Right cardiac atrium (tissue), 5 donors: ENCODE results near the gene RASSF5. TPM values are rescaled to one million over a fixed set of nuclear protein-coding genes. Genes with fewer than 3 reads are reported as not detected.
A peak's percentile ranks its signal among the peaks of the same experiment; 100 is the strongest.

Source experiments
- ATAC-seq, 2 donors: fragments of 200-7000 bp; cut with Tn5 transposase; one replicate each; pipeline versions ENCODE4 v1.8.0 to v1.9.1; 2020; ENCODE audit warnings: moderate library complexity in 2 of 2, mild to moderate bottlenecking in 1 of 2
- DNase-seq, 3 donors: peaks; one replicate each; pipeline ENCODE4 v3.0.0-alpha.2; 2020
- H3K27ac ChIP-seq: one replicate; pipeline ENCODE4 v1.5.1; 2013; ENCODE audit warnings: mild to moderate bottlenecking, low read length, control low read depth, moderate library complexity
- H3K27me3 ChIP-seq: one replicate; pipeline ENCODE4 v1.6.1; 2013; ENCODE audit not compliant: control insufficient read depth, insufficient read depth
- H3K4me1 ChIP-seq: one replicate; pipeline ENCODE4 v1.6.1; 2013; ENCODE audit warnings: low read length; ENCODE audit not compliant: control insufficient read depth, insufficient read depth
- H3K4me3 ChIP-seq: one replicate; pipeline ENCODE4 v1.5.1; 2013; ENCODE audit warnings: low read length, control low read depth
- H3K9me3 ChIP-seq: one replicate; pipeline ENCODE4 v1.6.1; 2013; ENCODE audit warnings: low read length; ENCODE audit not compliant: control insufficient read depth
- WGBS: extraction: QIAGEN DNeasy Blood & Tissue Kit; methylation state at CpG from one replicate; pipeline ENCODE4 v1.1.7; 2013; 5-methylcytosine and 5-hydroxymethylcytosine counted together
- intact Hi-C, 4 donors: fragments of 100-400 bp; cut with DNase I; formaldehyde crosslinking; loops; one replicate each; pipeline versions ENCODE4 v1.11.0 to v1.14.0; 2022 to 2023
- polyA plus RNA-seq: library from polyadenylated mRNA; stranded (reverse); fragments of 200-250 nt; gene quantifications from one replicate; pipeline ENCODE4 v1.2.3, GENCODE V29; 2013
- total RNA-seq, 4 donors: library from RNA; stranded (reverse); fragmentation: NEBNext Ultra II Directional; extraction: Animal tissue kit (Norgen Biotek cat#: 25700); gene quantifications; one replicate each; pipeline ENCODE4 v1.2.1, GENCODE V29; 2021
- donor health status: healthy with polysubstance abuse.
- donor health status: DM: no; HTN: yes; CAD: no.
- donor health status: DM: no; HTN: no; CAD: no.
- donor health status: DM: no; HTN: yes; CAD: no; lungs with severe emphysema.
- donor health status: DM: yes; HTN: yes; CAD: no.

The RASSF5 gene
- total and polyA plus RNA-seq, 5 donors, result 9.3 to 29.0 (median 19.8) TPM

DNA sequence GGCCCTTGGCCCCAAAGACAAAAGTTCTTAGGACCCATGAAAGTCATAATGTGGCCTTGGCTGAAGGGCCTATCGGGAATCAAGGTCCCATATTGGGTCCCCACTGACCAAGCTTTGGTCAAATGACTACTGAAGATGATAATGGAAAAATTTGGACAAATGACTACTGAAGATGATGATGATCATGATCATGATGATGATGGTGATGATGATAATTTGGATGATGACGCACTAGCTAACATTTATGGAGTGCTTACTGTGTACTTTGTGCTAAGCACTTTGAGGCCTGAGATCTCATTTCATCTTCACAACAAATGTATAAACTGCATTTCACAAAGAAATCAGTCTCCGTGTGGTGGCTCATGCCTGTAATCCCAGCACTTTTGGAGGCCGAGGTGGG, 65.5 kb downstream of the RASSF5 start:
- H3K27ac ChIP-seq, result no peak overlapping the region
- no peaks in the 10 kb centered on the region for H3K27me3 ChIP-seq
- H3K9me3 ChIP-seq, result no peaks in the 10 kb centered on the region
- DNase-seq (no peak), ATAC-seq (no peak)
- 96% methylated on average over 4 of the region's 4 CpGs for WGBS
- intact Hi-C loops, result no loop called here
- H3K4me3 ChIP-seq, result no peak overlapping the region
- H3K4me1 ChIP-seq, result peaks cover 11% of the 10 kb centered on the region

DNA sequence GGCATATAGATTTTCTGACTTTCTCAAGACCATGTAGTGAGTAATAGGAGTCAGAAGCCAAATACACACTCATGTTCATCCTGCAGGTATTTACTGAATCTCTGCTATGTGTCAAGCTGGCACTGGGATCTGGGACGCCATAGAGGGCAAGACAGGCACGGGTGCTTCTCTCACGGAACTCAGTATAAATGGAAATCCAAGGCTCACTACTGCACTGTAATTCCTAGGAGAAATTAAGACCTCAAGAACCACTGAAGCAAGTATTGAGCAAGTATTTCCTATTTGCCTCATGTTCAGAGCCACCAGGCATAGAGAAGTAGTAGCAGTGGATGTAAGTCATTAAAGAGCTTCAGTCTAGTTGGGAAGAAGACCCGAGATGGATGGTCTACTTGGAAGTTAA, 66.0 kb downstream of the RASSF5 start:
- Histone ChIP-seq H3K4me3 (no peak overlapping the region), H3K27ac (no peak overlapping the region), H3K4me1 (peaks cover 11% of the 10 kb centered on the region), H3K27me3 (no peaks in the 10 kb centered on the region), H3K9me3 (no peaks in the 10 kb centered on the region)
- intact Hi-C loops, result no loop called here
- no peak for ATAC-seq
- no peak for DNase-seq
- 75% methylated on average over 4 of the region's 4 CpGs for WGBS

GRCh38 chr1:206573762-206574161, 66.4 kb downstream of the RASSF5 start:
- DNase-seq (no peak), ATAC-seq (no peak)
- Histone ChIP-seq H3K4me3 (no peak overlapping the region), H3K27me3 (no peaks in the 10 kb centered on the region), H3K9me3 (no peaks in the 10 kb centered on the region), H3K4me1 (peaks cover 11% of the 10 kb centered on the region), H3K27ac (no peak overlapping the region)
- WGBS, result 92% methylated on average over 4 of the region's 4 CpGs
- intact Hi-C loops, result no loop called here

DNA sequence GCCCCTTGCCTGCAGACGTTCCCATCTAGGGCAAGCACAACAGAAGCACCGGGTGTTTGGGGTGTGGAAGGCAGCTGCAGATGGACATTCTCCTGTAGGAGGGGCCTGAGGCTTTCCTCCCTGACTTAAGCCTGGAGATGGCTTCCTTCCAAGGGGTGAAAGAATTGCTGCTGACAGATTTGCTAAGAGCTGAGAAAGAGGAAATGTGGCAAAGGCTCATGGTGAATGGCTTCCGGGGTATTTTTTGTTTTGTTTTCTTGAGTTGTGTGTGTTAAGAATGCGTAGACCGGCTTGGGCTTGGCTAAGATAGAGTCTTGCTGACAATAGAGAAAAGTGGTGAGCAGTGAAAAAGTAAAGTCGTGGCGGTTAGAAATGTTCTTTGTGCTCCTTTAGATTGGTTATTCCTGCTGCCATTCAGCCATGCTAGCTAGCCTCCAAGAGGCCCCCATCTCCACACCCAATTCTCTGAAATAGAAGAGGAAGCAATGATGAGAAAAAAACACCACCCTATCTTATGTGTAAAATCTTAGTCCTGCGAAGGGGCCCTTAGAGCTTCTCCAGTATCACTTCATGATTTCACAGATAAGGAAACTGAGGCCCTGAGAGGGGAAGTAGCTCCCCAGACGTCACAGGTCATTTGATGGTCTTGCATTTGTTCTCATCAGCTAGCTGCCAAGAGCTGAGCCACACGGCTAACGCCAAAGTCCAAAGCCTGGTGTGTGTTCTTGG, 68.0 kb downstream of the RASSF5 start:
- ATAC-seq, result peak; percentile 72 to 82
- 29% methylated on average over 11 of the region's 11 CpGs for WGBS
- Histone ChIP-seq H3K27ac (peak overlapping the region; percentile 39), H3K4me3 (no peak overlapping the region), H3K27me3 (no peaks in the 10 kb centered on the region), H3K4me1 (peaks cover 11% of the 10 kb centered on the region), H3K9me3 (no peaks in the 10 kb centered on the region)
- peak in 2 of 3 donors; percentile 49 to 60 for DNase-seq
- intact Hi-C loops, result no loop called here

DNA sequence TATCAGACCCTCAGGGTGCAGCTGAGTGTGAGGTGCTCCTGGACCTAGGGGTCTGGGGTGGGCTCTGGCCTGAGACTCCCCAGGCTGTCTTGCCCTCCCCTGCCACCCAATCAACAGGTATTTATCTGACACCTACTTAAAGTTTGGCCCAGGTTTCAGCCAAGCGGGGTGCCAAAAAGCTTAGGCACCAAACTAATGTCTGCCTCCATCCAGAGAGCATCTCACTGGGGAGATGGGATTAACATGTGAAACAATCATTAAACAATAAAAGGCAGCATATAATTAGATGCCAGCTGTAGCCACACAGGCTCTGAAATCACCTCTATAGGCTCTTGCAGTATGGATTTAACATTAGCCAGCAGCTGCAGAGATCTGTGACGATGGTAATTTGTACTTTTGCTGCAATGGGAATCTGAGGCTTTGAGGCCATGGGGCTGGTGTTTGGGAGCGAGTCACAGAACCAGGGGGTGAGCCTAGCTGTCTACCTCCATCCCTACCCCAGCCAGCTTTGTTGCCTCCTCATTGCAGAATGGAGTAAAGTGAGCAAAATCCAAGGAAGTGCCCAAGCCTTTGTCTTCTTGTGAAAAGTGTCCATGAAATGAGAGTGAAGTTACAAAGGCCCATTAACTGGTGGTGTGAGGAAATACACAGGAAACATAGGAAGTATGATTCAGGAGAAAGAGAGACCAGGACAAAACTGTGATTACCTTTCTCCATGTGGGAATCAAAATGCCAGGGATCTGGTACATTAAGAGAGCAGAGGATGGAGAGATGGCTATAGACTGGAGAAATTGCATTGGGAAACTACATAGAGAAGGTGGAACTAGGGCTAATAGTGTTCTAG, 68.8 kb downstream of the RASSF5 start:
- no peak overlapping the region for H3K4me3 ChIP-seq
- H3K9me3 ChIP-seq, result no peaks in the 10 kb centered on the region
- whole genome bisulfite sequencing, result 83% methylated on average over 3 of the region's 3 CpGs
- peak overlapping the region; percentile 39 for H3K27ac ChIP-seq
- ATAC-seq (peak; percentile 7 to 17), DNase-seq (no peak)
- no peaks in the 10 kb centered on the region for H3K27me3 ChIP-seq
- H3K4me1 ChIP-seq, result peaks cover 11% of the 10 kb centered on the region
- intact Hi-C loops, result no loop called here

DNA sequence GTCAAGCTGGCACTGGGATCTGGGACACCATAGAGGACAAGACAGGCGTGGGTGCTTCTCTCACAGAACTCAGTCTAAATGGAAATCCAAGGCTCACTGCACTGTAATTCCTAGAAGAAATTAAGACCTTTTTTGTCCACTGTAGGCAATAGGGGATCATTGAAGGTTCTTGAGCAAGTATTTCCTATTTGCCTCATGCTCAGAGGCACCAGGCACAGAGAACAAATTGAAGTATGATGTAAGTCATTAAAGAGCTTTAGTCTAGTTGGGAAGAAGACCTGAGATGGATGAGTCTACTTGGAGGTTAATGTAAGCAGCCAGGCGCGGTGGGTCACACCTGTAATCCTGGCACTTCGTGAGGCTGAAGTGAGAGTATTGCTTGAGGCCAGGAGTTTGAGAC, 70.3 kb downstream of the RASSF5 start:
- no peak overlapping the region for H3K27ac ChIP-seq

GRCh38 chr1:206578068-206578977, 71.0 kb downstream of the RASSF5 start:
- peaks cover 11% of the 10 kb centered on the region for H3K4me1 ChIP-seq
- no peak overlapping the region for H3K4me3 ChIP-seq
- intact Hi-C loops, result no loop called here
- WGBS, result 77% methylated on average over 10 of the region's 10 CpGs
- no peaks in the 10 kb centered on the region for H3K9me3 ChIP-seq
- ATAC-seq, result no peak
- no peak overlapping the region for H3K27ac ChIP-seq
- peak in 1 of 3 donors; percentile 10 for DNase-seq
- no peaks in the 10 kb centered on the region for H3K27me3 ChIP-seq

More for the DNA sequence above, 70.3 kb downstream of the RASSF5 start:
- Histone ChIP-seq H3K4me1 (peaks cover 11% of the 10 kb centered on the region), H3K4me3 (no peak overlapping the region), H3K9me3 (no peaks in the 10 kb centered on the region), H3K27me3 (no peaks in the 10 kb centered on the region)
- peak in 1 of 3 donors; percentile 6 for DNase-seq
- 81% methylated on average over 4 of the region's 4 CpGs for WGBS
- no peak for ATAC-seq
- intact Hi-C loops, result no loop called here

- intact Hi-C loops, result no loop called here
- Histone ChIP-seq H3K4me3 (no peak overlapping the region), H3K9me3 (no peaks in the 10 kb centered on the region), H3K27ac (peak overlapping the region; percentile 19), H3K27me3 (no peaks in the 10 kb centered on the region), H3K4me1 (peaks cover 11% of the 10 kb centered on the region)
- ATAC-seq (no peak), DNase-seq (no peak)
- 77% methylated on average over 4 of the region's 4 CpGs for whole genome bisulfite sequencing
Observed at GRCh38 chr1:206578978-206579374, 71.6 kb downstream of the RASSF5 start.

DNA sequence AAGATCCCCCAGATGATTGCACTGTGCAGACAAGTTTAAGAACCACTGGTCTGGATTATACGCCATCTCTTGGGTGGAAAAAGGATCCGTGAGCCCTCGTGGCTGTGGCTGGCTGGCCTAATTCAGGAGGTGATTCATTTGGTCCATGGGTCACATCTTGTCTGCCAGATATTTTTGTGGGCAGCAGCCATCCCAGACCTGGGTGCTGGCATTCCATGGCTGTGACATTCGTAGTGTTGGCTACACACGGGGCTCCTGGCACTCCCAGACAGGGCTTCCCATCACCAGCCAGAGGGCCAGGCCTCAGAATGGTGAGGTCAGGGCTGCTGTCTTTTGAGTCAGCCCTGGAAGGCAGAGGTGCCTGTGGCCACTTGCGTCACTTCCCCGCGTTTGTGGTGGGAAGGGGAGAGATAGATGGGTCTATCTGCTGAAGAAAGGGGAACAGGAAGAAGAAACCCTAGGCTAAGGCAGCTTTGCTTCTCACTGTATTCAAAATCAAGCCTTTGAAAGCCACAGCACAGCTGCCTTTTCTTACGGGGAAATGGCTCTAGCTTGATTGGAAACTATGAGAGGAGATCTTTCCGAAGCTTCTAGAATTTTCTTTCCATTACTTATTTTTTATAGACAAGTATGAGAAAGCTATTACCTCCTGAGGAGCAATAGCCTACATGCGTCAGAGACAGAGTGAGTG, 72.6 kb downstream of the RASSF5 start:
- H3K27ac ChIP-seq, result no peak overlapping the region
- peaks cover 11% of the 10 kb centered on the region for H3K4me1 ChIP-seq
- 73% methylated on average over 11 of the region's 11 CpGs for WGBS
- H3K27me3 ChIP-seq, result no peaks in the 10 kb centered on the region
- peak; percentile 28 to 47 for ATAC-seq
- DNase-seq, result peak; percentile 75 to 84 (median 80)
- intact Hi-C loops, result loop anchor here in 3 of 4 donors (5.0 kb wide), 4 partner anchors 33 to 103 kb away; no protein-coding TSS in a partner anchor
- no peaks in the 10 kb centered on the region for H3K9me3 ChIP-seq
- no peak overlapping the region for H3K4me3 ChIP-seq

- 94% methylated on average over 8 of the region's 8 CpGs for WGBS
- ATAC-seq (no peak), DNase-seq (no peak)
- H3K9me3 ChIP-seq, result no peaks in the 10 kb centered on the region
- no peak overlapping the region for H3K4me3 ChIP-seq
- H3K27me3 ChIP-seq, result no peaks in the 10 kb centered on the region
- no peak overlapping the region for H3K27ac ChIP-seq
- H3K4me1 ChIP-seq, result peaks cover 6% of the 10 kb centered on the region
- intact Hi-C loops, result loop anchor here in 3 of 4 donors (5.0 kb wide), 4 partner anchors 33 to 103 kb away; no protein-coding TSS in a partner anchor
Observed at GRCh38 chr1:206580438-206581113, 73.2 kb downstream of the RASSF5 start.
